Stimulated activated CD4-positive, alpha-beta T cell treated with anti-CD3 and anti-CD28 coated beads, Interleukin-4, amount 100 ng/mL, for 4 hours (primary cell): ENCODE measurements around the gene ASB13.

Experiments used
- DNase-seq, 2 experiments: peaks; one replicate each; pipeline ENCODE4 v3.0.0-alpha.2; 2020

The ASB13 gene

DNA sequence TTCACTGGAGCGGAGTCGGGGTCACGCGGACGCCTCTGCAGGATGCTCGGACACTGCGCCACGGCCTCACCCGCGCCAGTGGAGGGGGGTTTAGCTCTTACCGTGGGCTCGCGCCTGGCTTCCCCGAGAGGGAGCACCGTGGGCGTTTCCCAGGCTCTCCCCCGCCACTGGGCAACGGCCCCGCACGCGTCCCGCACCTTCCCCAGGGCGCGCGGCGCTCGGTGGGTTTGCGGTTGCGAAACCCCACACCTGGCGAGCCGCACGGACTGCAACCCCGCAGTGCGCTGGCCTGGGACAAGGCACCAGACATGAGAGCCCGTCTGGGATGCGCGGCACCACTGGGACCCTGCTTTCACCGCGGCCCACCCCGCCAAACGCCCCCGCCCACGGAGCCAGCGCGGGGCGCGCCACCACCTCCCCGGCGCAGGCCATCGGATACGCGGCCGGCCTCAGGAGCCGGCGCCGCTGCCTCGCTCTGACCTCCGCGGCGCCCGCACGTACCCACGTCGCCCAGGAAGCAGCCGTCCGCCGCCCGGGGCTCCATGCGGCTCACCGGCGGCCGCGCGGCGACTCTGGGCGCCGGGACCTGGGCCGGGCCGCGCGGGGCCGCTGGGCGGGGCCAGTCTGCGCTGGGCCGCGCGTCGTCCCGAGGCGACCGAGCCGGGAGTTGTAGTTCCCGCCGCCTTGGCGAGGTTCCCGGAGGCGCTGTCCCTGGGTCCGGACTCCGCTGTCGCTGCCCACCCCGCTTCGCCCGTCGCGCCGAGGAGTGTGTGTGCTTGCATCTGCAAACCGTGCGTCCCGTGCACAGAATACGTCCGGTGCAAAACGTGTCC lies at the start of gene ASB13:
TSS of gene ASB13 (minus strand) at position 588 of the 833 bp plus-strand sequence. CDS start at position 544, 44 bp downstream.
- peak in 1 of 2 experiments; percentile 46 for DNase-seq

GRCh38 chr10:5711642-5712041 lies 45.2 kb upstream of the ASB13 start:
- DNase-seq, result no peak

GRCh38 chr10:5710859-5711258 lies 44.5 kb upstream of the ASB13 start:
- no peak for DNase-seq

DNA sequence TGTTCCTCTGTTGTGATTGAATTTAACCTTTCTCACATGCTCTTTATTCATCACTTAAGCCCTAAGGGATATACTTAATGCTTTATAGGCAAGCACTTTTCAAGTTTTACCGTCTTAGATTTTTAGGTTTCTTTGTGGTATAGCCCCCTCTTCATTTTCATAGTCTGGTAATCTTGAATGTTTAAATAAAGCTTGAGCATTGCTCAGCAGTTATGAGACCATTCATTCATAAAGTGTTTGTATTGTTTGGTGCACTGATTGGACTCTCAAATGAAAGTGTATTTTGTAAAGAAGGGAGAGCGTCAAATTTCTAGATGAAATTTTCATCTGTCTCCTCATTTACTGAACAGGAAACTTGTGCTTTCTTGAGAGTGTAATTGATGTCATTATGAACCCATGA lies 43.5 kb upstream of the ASB13 start:
- no peak for DNase-seq

- no peak for DNase-seq
Observed at GRCh38 chr10:5708356-5708755, 42.0 kb upstream of the ASB13 start.

- DNase-seq, result no peak
Observed at GRCh38 chr10:5698062-5698461, 31.7 kb upstream of the ASB13 start.

DNA sequence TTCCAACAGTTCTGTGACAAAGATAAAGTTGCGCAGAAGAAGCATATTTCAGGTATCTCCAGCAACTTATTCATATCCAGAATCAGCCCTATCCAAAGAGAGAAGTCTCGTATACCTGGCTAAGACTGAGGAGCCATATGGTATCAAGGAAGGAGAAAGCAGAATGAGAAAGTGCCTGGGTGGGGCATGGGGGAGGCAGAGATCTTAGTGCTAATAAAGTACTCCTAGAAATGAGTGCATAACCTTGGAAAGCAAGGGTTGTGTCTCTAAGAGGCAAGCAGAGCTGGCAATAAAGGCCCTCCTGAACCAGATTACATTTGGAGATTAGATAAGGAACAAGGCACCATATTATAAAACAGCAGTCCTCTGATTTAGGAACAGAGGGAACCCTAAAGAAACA lies 30.9 kb upstream of the ASB13 start:
- DNase-seq, result no peak

DNA sequence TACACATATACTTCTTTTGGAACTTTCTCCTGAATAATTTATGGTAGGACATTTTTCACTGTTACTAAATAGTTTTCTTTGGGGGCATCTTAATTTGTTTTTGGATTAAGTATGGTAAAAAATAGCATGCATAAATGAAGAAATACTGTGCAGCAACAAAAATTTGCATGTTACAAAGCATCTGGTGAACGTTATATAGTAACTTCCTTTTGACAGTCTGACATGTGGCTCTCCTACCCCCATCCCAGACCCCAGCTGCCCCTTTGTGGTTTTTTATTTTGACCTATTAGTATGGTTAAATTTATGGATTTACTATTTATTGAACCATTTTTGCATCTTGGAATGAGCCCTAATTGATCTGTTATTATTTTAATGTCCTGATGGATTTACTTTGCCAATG lies 28.2 kb upstream of the ASB13 start:
- no peak for DNase-seq

- peak; percentile 53 to 79 for DNase-seq
Observed at GRCh38 chr10:5692461-5693358, 26.3 kb upstream of the ASB13 start.

DNA sequence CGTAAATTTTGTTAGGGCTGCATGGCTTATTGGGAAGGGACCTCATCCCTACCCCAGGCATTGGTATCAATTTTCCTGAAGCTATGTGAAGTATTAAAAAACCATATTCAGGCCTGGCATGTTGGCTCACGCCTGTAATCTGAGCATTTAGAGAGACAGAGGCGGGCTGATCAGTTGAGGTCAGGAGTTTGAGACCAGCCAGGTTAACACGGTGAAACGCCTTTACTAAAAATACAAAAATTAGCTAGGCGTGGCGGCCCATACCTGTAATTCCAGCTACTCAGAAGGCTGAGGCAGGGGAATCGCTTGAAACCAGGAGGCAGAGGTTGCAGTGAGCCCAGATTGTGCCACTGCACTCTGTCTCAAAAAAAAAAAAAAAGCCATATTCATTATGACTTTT lies 25.4 kb upstream of the ASB13 start:
- DNase-seq, result no peak

GRCh38 chr10:5688587-5688986 lies 22.2 kb upstream of the ASB13 start:
- no peak for DNase-seq

GRCh38 chr10:5685764-5686240 lies 19.4 kb upstream of the ASB13 start:
- no peak for DNase-seq

- DNase-seq, result peak; percentile 57 to 67
Observed at GRCh38 chr10:5684971-5685763, 18.8 kb upstream of the ASB13 start.

DNA sequence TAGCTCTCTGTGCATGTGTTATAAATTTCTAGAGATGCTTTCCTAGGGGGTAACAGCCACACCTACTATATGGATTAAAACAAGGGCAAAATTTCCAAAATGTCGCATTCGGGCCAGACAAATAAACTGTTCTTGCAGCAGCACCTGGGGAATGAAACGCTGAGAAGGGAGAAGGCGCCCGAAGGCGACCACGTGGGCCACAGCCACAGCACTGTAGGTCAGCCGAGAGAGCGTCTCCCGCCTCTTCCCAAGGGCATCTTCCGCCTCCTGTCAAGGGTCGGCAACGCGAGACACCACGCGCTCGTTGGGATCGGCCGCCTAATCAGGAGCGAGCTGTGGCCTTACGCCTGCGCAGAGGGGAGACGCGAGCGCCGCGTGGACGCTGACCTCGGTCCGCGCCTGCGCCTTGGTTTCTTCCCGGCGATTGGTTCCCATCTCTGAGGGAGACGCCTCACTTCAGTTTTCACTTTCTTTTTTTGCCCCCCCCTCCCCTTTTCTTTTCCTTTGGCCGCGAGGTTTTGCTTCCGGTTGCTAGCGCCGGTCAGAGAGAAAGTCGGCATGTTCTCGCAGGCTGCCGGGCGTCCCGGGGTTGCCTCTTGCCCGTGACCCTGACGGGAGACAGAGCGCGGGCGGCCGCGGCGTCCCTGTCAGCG lies 18.0 kb upstream of the ASB13 start, which contains the start of gene TASOR2:
TSS of gene TASOR2 (plus strand) at position 521 of the 653 bp plus-strand sequence. CDS start 35,805 bp downstream, outside the sequence.
- DNase-seq, result peak; percentile 96 to 97

DNA sequence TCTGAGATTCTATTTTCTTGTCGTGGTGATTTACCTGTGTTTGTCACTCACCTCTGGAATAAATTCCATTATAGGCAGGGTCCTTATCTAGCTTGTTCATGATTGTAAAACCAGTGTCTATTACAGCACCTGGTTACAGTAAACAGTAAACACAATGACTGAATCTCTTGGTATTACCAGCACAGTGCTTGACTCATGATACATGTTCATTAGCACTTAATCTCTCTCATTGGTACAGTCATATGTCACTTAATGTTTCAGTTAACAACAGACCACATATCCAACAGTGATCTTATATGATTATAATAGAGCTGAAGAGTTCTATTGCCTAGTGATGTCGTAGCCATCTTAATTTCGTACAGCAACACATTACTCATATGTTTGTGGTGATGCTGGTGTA lies 16.7 kb upstream of the ASB13 start:
- DNase-seq, result no peak

GRCh38 chr10:5681930-5682329 lies 15.5 kb upstream of the ASB13 start:
- DNase-seq, result no peak

DNA sequence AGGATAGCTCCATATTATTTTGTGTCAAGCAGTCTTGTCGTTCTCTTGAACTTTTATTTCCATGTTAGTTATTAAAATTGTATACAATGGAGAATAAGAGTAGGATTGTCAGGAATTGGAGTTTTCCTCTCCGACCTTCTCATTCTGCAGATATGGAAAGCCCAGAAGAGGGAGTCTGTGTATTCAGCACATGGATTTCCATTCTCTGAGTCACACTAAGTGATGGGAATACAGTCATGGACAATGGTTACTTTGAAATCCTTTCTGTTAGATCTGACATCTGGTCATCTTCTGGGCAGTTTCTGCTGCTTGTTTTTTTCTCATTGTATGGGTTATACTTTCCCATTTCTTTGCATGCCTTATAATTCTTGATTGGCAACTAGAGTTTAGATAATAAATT lies 13.2 kb upstream of the ASB13 start:
- no peak for DNase-seq

GRCh38 chr10:5679037-5679435 lies 12.6 kb upstream of the ASB13 start:
- no peak for DNase-seq

GRCh38 chr10:5678397-5679036 lies 12.1 kb upstream of the ASB13 start:
- DNase-seq, result no peak

DNA sequence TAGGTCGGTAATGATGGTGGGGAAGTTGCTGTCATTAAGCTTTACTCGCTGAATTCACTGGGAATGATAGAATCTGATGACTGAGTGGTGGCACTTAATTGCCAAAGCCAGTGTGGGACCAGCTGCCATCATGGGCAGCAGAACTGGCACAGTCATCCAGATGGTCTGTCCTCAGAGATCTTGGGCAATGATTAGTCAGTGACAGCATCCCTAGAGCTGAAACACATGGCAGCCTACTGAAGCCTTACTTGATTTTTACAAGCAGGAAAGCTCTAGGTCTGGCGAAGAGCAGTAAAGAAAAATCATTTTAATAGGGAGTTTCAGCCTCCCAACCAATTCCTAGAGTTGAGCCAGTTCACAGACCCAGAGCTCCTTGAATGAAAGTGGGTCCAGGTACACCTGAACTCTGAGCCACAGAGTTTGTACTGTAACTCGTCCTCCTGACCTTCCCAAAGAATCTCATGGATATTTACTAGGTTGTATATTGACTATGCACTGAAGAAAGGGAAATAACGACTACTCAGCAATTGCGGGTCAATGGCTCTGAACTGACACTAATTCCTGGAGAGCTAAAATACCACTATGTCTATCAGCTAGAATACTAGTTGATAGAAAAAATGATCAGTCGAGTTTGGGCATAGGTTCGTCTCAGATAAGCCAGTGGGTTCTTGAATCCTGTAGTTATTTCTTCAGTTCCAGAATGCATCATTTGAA lies 4.4 kb upstream of the ASB13 start:
- no peak for DNase-seq

DNA sequence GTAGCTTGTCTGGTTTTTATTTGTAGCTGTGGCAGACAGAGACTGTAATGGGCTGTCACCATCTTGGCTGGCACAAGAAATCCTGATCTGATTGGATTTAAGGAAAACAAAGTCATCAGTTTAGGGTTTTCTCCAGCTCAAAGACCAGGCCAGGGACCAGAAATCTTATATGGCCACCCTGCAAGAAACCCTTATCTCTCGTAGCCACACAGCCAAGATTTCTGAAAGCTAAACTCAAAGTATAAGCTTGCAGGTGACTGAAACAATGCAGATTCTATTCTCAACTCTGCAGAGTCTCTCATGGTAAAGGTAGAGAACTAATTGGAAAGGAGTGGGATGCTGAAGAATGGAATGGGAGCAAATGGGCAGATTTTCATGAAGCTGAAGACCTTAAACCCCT lies 3.2 kb upstream of the ASB13 start:
- no peak for DNase-seq
